Measurements from ENCODE around the gene CCDC69.

- TF ChIP-seq CTCF (IDR thresholded peaks at IDR 0.05; ENCODE audit: low read depth, low read length): no peak
- no peak for TF ChIP-seq MAX (IDR thresholded peaks at IDR 0.05; ENCODE audit: low read depth, low read length)
Measured at GRCh38 chr5:151231359-151231758, 7.5 kb upstream of the CCDC69 start.

Data from NB4 (cell line).